Right atrium auricular region (tissue), 2 donors: Measurements from ENCODE around the gene ALOX5. TPM values are rescaled to one million over a fixed set of nuclear protein-coding genes. Genes with fewer than 3 reads are reported as not detected.

Source experiments
- DNase-seq: peaks from one replicate; pipeline ENCODE4 v3.0.0-alpha.2; 2019; ENCODE audit warnings: low spot score
- H3K27ac ChIP-seq, 2 donors: fragments of 200-600 bp; sonication (generic); 1 replicate in 1 of 2; 2 replicates in 1 of 2; pipeline ENCODE4 v1.5.1; 2016 to 2019
- H3K27me3 ChIP-seq, 2 donors: fragments of 200-600 bp; sonication (generic); one replicate each; pipeline versions ENCODE4 v1.5.1 to v1.6.0; 2017 to 2019
- H3K36me3 ChIP-seq: fragments of 200-600 bp; sonication (generic); one replicate; pipeline ENCODE4 v1.5.1; 2016
- H3K4me1 ChIP-seq, 2 donors: fragments of 200-600 bp; sonication (generic); one replicate each; pipeline versions ENCODE4 v1.5.1 to v1.6.0; 2017 to 2019
- H3K4me3 ChIP-seq, 2 donors: fragments of 200-600 bp; sonication (generic); 1 replicate in 1 of 2; 2 replicates in 1 of 2; pipeline ENCODE4 v1.5.1; 2017 to 2019; ENCODE audit warnings: mild to moderate bottlenecking in 1 of 2, moderate library complexity in 1 of 2
- H3K9me3 ChIP-seq, 2 donors: fragments of 200-600 bp; sonication (generic); one replicate each; pipeline ENCODE4 v1.5.1; 2019
- CTCF ChIP-seq, 2 donors: fragments of 200-600 bp; sonication (generic); IDR thresholded peaks; one replicate each; pipeline ENCODE4 v1.5.1; 2019; ENCODE audit warnings: antibody characterized with exemption in 2 of 2
- total RNA-seq, 2 donors: library from RNA; depleted of rRNA; stranded (reverse); fragments of >200 nt; gene quantifications; one replicate each; pipeline ENCODE4 v1.1.0, GENCODE V29; 2016

ALOX5 gene
- total RNA-seq, 2 donors from 2014 or later, result 6.3 to 16.0 TPM

DNA sequence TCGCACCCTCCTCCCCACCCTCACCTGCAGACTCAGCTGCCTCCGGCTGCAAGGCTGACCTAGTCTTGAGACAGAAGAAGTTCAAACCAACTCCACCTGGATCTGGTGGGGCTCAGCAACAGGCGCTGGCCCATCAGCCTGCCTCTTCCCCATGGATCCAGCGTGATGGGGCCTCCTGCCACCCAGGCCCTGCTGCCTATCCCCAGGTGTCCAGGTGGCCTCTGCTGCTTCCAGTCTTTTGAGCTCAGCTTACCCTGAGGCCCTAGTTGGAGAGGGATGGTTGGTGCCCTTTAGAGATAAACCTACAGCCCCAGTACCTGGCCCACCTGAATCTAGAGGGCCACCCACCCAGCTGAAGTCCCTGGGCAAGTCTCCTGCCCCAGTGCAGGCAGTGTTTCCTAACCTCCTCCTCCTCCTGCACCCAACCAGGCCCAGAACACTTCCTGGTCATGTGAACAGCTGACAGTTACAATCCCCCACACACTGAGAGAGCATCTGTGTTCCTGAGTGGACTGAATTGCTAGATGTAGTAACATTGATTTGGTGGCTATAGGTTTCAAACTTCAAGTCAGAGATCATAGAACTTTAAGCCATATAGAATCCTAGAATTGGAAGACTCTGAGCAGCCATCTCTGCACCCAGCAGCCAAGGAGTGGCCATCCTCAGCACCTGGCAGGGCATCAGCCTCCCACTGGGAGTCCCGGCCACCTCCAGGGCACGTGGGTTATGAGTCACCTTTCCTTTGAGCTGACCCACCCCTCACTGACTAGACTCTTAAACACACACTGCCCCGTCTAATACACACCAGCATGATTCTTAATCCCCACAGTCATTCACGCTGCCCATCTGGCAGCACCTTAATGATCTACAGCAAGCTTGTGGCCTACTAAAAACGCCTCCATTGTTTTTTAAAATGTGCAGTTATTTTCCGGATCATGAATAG is 51.9 kb downstream of the ALOX5 start:
- H3K9me3 ChIP-seq, result no peaks in the 10 kb centered on the region
- no peak overlapping the region for H3K4me3 ChIP-seq
- H3K27ac ChIP-seq, result no peak overlapping the region
- no peaks in the 10 kb centered on the region for H3K27me3 ChIP-seq
- TF ChIP-seq CTCF (IDR thresholded peaks at IDR 0.05), result no peak
- peaks cover 0 to 26% of the 10 kb centered on the region in 2 donors for H3K4me1 ChIP-seq
- no peaks in the 10 kb centered on the region for H3K36me3 ChIP-seq
- no peak for DNase-seq

DNA sequence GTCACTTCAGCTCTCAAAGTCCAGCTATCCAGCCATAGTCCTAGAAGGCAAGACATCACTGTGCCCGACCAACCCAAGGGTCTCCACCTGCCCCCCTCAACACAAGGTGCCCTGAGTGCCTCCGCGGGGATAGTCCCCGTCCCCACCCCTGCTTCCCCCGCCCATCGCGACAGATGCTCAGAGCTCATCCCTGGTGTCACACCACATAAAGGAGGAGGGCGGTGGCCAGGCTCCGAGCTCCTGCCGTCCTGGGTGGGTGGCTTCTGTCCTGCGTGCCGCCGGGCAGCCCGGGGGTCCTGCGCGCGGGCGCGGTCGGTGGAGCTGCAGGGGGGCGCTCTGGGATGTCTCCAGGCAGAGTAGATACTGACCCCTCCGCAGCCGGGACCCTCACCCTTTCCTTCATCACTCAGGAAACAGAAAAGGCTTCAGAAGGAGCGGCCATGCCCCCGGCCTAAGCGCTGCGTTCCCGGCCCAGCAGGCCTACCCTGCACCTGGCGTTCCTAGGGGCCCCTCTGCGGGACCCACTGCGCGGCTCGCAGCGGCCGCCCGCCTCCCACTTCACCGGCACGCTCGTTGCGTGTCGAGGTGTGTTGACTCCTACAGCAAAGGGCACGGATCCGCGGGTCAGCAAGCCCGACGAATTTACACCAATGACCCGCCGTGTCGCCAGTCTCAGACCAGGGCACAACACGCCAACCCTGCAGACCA is 53.4 kb downstream of the ALOX5 start:
- Histone ChIP-seq H3K4me1 (peaks cover 0 to 16% of the 10 kb centered on the region in 2 donors), H3K4me3 (peak overlapping the region in 1 of 2 donors; percentile 34), H3K27ac (no peak overlapping the region), H3K27me3 (no peaks in the 10 kb centered on the region), H3K36me3 (no peaks in the 10 kb centered on the region), H3K9me3 (no peaks in the 10 kb centered on the region)
- no peak for TF ChIP-seq CTCF (IDR thresholded peaks at IDR 0.05)
- DNase-seq, result no peak

DNA sequence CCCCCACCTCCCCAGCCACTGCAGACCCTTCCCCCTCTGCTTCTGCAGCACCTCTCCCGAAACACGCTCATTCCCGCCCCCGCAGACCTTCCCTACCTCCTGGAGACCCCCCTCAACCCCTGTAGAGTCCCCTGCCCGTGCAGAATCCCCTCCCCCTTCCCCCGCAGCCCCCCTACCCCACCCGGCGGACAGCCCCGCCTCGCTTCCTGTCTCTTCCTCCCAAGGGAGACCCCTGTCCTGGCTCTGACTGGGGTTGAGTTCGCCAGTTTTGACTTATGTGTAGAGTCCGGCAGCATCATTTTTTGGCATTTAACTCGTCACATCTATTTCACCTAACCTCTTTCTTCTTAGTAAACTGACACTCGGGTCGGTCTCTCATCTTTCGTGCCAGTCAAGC is 54.0 kb downstream of the ALOX5 start:
- H3K27ac ChIP-seq, result no peak overlapping the region
- peak overlapping the region in 1 of 2 donors; percentile 34 for H3K4me3 ChIP-seq
- TF ChIP-seq CTCF (IDR thresholded peaks at IDR 0.05), result no peak
- no peaks in the 10 kb centered on the region for H3K27me3 ChIP-seq
- no peaks in the 10 kb centered on the region for H3K9me3 ChIP-seq
- no peaks in the 10 kb centered on the region for H3K36me3 ChIP-seq
- H3K4me1 ChIP-seq, result peaks cover 0 to 16% of the 10 kb centered on the region in 2 donors
- DNase-seq, result peak; percentile 38

GRCh38 chr10:45428611-45429510 is 54.8 kb downstream of the ALOX5 start:
- Histone ChIP-seq H3K36me3 (no peaks in the 10 kb centered on the region), H3K27ac (no peak overlapping the region), H3K27me3 (no peaks in the 10 kb centered on the region), H3K4me3 (no peak overlapping the region), H3K4me1 (peaks cover 0 to 16% of the 10 kb centered on the region in 2 donors), H3K9me3 (no peaks in the 10 kb centered on the region)
- TF ChIP-seq CTCF (IDR thresholded peaks at IDR 0.05), result no peak
- DNase-seq, result peak; percentile 46

GRCh38 chr10:45429790-45430189 is 55.8 kb downstream of the ALOX5 start:
- no peak for DNase-seq

More at GRCh38 chr10:45429790-45430189, 55.8 kb downstream of the ALOX5 start:
- H3K27ac ChIP-seq, result no peak overlapping the region
- H3K4me3 ChIP-seq, result no peak overlapping the region
- no peaks in the 10 kb centered on the region for H3K9me3 ChIP-seq
- no peaks in the 10 kb centered on the region for H3K36me3 ChIP-seq
- no peaks in the 10 kb centered on the region for H3K27me3 ChIP-seq
- TF ChIP-seq CTCF (IDR thresholded peaks at IDR 0.05), result no peak
- peaks cover 0 to 16% of the 10 kb centered on the region in 2 donors for H3K4me1 ChIP-seq
